ENCODE data around the gene DLX4. TPM values are rescaled to one million over a fixed set of nuclear protein-coding genes. Genes with fewer than 3 reads are reported as not detected.

The DLX4 gene
- total RNA-seq, 1 donor from 2014 or later, result 0.29 TPM

DNA sequence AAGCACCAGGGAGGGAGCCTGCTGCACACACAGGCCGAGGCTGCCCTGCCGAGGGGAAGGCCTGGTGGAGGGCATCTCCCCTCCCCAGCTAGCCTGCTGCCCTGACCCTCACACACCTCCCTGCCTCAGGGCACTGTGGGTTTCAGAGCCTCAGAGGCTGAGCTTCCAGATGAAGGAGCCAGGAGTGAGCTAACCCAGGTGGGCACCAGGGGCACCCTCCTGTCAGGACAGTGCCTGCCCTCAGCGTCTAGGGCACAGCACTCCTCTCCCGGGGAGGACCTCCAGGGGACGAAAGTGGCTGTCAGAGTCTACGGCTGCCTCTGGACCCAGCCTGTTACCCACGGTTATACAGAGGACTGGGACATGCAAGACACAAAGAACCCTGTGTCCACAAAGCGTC is 22.8 kb upstream of the DLX4 start:
- Mint-ChIP-seq H3K27me3 (ENCODE audit: unreplicated experiment) (peaks cover 3% of the 10 kb centered on the region), H3K4me1 (ENCODE audit: low read depth, unreplicated experiment) (no peaks in the 10 kb centered on the region)

DNA sequence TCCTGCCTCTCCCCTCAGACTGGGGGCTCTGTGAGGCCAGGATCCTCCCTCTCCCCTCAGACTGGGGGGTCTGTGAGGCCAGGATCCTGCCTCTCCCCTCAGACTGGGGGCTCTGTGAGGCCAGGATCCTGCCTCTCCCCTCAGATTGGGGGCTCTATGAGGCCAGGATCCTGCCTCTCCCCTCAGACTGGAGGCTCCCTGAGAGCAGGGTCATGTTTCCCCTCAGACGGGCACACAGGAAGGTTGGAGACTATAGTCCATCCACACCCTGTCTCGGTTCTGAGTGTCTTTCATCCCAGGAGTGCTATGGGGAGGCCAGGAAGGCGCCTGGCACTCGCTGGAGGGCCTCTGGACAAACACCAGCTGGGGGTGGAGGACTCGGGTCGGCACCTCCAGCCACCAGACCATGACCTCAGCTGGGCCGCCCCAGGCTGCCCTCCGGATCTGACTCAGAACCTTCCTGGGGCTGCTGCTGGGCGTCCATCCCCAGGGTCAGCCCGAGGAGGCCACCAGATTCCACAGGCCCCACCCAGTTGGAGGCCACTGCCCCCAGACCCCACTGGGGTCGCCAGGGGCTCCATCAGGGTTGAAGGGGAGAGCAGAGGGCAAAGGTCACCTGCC is 21.9 kb upstream of the DLX4 start:
- no peaks in the 10 kb centered on the region for H3K4me1 Mint-ChIP-seq (ENCODE audit: low read depth, unreplicated experiment)
- no peak overlapping the region for H3K4me3 Mint-ChIP-seq (ENCODE audit: unreplicated experiment)
- no peak for DNase-seq
- peaks cover 3% of the 10 kb centered on the region for H3K27me3 Mint-ChIP-seq (ENCODE audit: unreplicated experiment)
- H3K27ac Mint-ChIP-seq (ENCODE audit: unreplicated experiment), result no peak overlapping the region
- H3K9me3 Mint-ChIP-seq (ENCODE audit: unreplicated experiment), result peaks cover 3% of the 10 kb centered on the region
- H3K36me3 Mint-ChIP-seq (ENCODE audit: unreplicated experiment), result no peaks in the 10 kb centered on the region
- no peak for TF ChIP-seq CTCF (IDR thresholded peaks at IDR 0.05; ENCODE audit: partially characterized antibody, unreplicated experiment)

More for the DNA sequence above, 22.8 kb upstream of the DLX4 start:
- no peak overlapping the region for H3K27ac Mint-ChIP-seq (ENCODE audit: unreplicated experiment)
- no peak overlapping the region for H3K4me3 Mint-ChIP-seq (ENCODE audit: unreplicated experiment)
- peaks cover 3% of the 10 kb centered on the region for H3K9me3 Mint-ChIP-seq (ENCODE audit: unreplicated experiment)
- TF ChIP-seq CTCF (IDR thresholded peaks at IDR 0.05; ENCODE audit: partially characterized antibody, unreplicated experiment), result no peak
- no peak for DNase-seq
- H3K36me3 Mint-ChIP-seq (ENCODE audit: unreplicated experiment), result no peaks in the 10 kb centered on the region

- Mint-ChIP-seq H3K9me3 (ENCODE audit: unreplicated experiment) (no peaks in the 10 kb centered on the region), H3K4me3 (ENCODE audit: unreplicated experiment) (no peak overlapping the region), H3K27ac (ENCODE audit: unreplicated experiment) (peak overlapping the region; percentile 10), H3K36me3 (ENCODE audit: unreplicated experiment) (no peaks in the 10 kb centered on the region), H3K27me3 (ENCODE audit: unreplicated experiment) (peaks cover 13% of the 10 kb centered on the region), H3K4me1 (ENCODE audit: low read depth, unreplicated experiment) (no peaks in the 10 kb centered on the region)
- no peak for TF ChIP-seq CTCF (IDR thresholded peaks at IDR 0.05; ENCODE audit: partially characterized antibody, unreplicated experiment)
- no peak for DNase-seq
Measured at GRCh38 chr17:49949634-49950033, 19.4 kb upstream of the DLX4 start.

DNA sequence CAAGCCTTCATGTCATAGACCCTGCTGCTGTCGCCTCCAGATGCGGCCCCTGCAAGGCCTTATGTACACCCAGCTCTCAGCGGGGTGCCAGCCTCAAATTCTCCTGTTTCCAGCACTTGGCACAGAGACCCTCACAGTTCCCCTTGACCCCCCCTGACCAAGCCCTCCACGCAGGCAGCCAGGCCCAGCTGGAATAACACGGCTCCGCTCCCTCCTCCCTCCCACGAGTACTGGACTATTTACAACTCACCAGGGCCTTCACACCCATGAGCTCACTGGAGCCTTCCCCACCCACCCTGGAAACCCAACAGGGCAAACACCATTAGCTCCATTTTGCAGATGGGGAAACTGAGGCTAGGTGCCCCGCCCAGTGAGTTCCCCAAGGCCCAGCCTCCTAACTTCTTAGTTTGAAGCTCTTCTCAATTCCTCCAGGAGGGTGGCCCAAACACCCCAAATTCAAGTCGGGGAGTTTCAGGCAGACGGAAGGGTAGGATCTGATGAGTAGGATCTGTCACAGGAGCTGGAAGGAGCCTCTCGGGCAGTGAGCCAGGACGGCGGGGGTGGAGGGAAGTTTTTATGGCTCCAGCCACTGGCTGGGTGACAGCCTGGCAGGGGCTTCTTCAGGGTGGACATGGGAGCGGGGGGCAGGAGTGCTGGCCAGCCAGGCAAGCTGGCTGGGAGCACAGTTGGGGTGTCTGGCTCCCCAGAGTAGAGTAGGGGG is 17.5 kb upstream of the DLX4 start:
- H3K9me3 Mint-ChIP-seq (ENCODE audit: unreplicated experiment), result no peaks in the 10 kb centered on the region
- no peaks in the 10 kb centered on the region for H3K36me3 Mint-ChIP-seq (ENCODE audit: unreplicated experiment)
- DNase-seq, result no peak
- H3K27ac Mint-ChIP-seq (ENCODE audit: unreplicated experiment), result no peak overlapping the region
- no peak overlapping the region for H3K4me3 Mint-ChIP-seq (ENCODE audit: unreplicated experiment)
- TF ChIP-seq CTCF (IDR thresholded peaks at IDR 0.05; ENCODE audit: partially characterized antibody, unreplicated experiment), result no peak
- H3K4me1 Mint-ChIP-seq (ENCODE audit: low read depth, unreplicated experiment), result no peaks in the 10 kb centered on the region
- H3K27me3 Mint-ChIP-seq (ENCODE audit: unreplicated experiment), result peaks cover 13% of the 10 kb centered on the region

Measured in glutamatergic neuron (in vitro differentiated cells).